Measurements from ENCODE around the gene FHL3.

The FHL3 gene

GRCh38 chr1:38012363-38013226 lies 7.3 kb upstream of the FHL3 start, which contains the start of gene UTP11:
UTP11 (plus strand) TSS chr1:38012734; CDS start chr1:38012803, 69 bp downstream.
- Mint-ChIP-seq H3K4me1 (peaks cover 63% of the 10 kb centered on the region), H3K9me3 (no peaks in the 10 kb centered on the region), H3K27me3 (no peaks in the 10 kb centered on the region), H3K4me3 (peak within 1 kb of the TSS; percentile 97), H3K36me3 (peaks cover 16% of the 10 kb centered on the region), H3K27ac (peak within 1 kb of the TSS; percentile 94)
- DNase-seq, result peak; percentile 95
- CTCF ChIA-PET, result interaction anchor here (0.5 to 5.5 kb wide), 6 partner anchors 9 to 87 kb away, joined by 3 to 37 read pairs (median 4); partner anchors contain the start of gene SF3A3

- Mint-ChIP-seq H3K9me3 (no peaks in the 10 kb centered on the region), H3K4me1 (peaks cover 55% of the 10 kb centered on the region), H3K36me3 (peaks cover 5% of the 10 kb centered on the region), H3K27me3 (peaks cover 9% of the 10 kb centered on the region), H3K27ac (peak overlapping the region; percentile 90), H3K4me3 (no peak overlapping the region)
- CTCF ChIA-PET, result interaction anchor here (0.9 to 5.5 kb wide), 6 partner anchors 9 to 27 kb away, joined by 3 to 37 read pairs (median 6); partner anchors contain the start of gene SF3A3
- DNase-seq, result no peak
Measured at GRCh38 chr1:38009841-38010180, 4.5 kb upstream of the FHL3 start.

DNA sequence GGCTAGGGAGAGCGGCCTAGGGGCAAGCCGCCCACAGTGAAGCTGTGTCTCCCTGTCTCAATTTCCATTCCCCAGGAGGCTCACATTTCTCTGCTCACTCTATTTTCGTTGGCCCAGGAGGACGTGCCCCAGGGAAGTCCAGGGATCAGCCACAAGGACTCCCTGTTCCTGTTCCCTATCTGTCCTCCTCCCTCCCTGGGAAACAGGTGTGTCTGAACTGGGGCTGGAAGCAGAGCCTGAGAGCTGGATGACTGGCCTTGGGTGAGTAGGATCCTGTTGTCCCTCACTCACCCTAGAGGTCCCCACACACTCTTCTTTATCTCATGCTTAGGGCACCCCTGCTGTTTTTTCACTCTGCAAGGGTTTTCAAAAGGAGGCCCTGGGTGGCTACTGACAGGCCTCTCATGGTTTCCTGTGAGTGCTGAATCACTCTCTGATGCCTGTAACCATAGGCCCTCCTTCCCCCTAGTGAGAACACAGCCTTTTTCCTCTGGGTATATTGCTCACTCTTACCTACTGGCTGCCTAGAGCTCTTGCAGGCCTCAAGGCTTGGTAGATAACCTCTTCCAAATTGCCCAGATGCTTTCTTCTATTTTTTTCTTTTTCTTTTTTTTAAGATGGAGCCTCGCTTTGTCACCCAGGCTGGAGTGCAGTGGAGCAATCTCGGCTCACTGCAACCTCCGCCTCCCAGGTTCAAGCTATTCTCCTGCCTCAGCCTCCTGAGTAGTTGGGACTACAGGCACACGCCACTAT lies 4.0 kb upstream of the FHL3 start:
- H3K27me3 Mint-ChIP-seq, result peaks cover 15% of the 10 kb centered on the region

GRCh38 chr1:38006008-38006828 lies 904 bp upstream of the FHL3 start:
- DNase-seq, result no peak
- Mint-ChIP-seq H3K9me3 (no peaks in the 10 kb centered on the region), H3K4me3 (peak overlapping the region; percentile 61), H3K36me3 (no peaks in the 10 kb centered on the region), H3K4me1 (peaks cover 44% of the 10 kb centered on the region), H3K27me3 (peaks cover 24% of the 10 kb centered on the region), H3K27ac (no peak overlapping the region)
- CTCF ChIA-PET, result no interaction called here

More for the DNA sequence above, 4.0 kb upstream of the FHL3 start:
- Mint-ChIP-seq H3K4me1 (peaks cover 60% of the 10 kb centered on the region), H3K4me3 (no peak overlapping the region), H3K9me3 (no peaks in the 10 kb centered on the region), H3K27ac (peak overlapping the region; percentile 90), H3K36me3 (peaks cover 5% of the 10 kb centered on the region)
- DNase-seq, result peak; percentile 61
- CTCF ChIA-PET, result interaction anchor here (1.0 to 5.5 kb wide), 6 partner anchors 9 to 20 kb away, joined by 3 to 37 read pairs (median 6); partner anchors contain the start of gene SF3A3

GRCh38 chr1:38004284-38005108 lies 818 bp downstream of the FHL3 start:
- peak overlapping the region; percentile 83 for H3K27ac Mint-ChIP-seq
- H3K4me3 Mint-ChIP-seq, result peak overlapping the region; percentile 75
- no peaks in the 10 kb centered on the region for H3K9me3 Mint-ChIP-seq
- H3K4me1 Mint-ChIP-seq, result peaks cover 42% of the 10 kb centered on the region
- CTCF ChIA-PET, result interaction anchor here (2.4 kb wide), 1 partner anchor 14 kb away, joined by 15 read pairs; the partner anchor contains the start of gene SF3A3
- H3K27me3 Mint-ChIP-seq, result peaks cover 24% of the 10 kb centered on the region
- peak; percentile 35 for DNase-seq
- H3K36me3 Mint-ChIP-seq, result no peaks in the 10 kb centered on the region

- Mint-ChIP-seq H3K4me1 (peaks cover 42% of the 10 kb centered on the region), H3K36me3 (no peaks in the 10 kb centered on the region), H3K27me3 (peaks cover 24% of the 10 kb centered on the region), H3K4me3 (peak overlapping the region; percentile 75), H3K27ac (peak overlapping the region; percentile 33), H3K9me3 (no peaks in the 10 kb centered on the region)
- CTCF ChIA-PET, result interaction anchor here (0.6 to 2.4 kb wide), 2 partner anchors 9 to 13 kb away, joined by 3 to 15 read pairs; partner anchors contain the start of gene SF3A3
- no peak for DNase-seq
Measured at GRCh38 chr1:38003261-38004250, 1.8 kb downstream of the FHL3 start.

- peaks cover 2% of the 10 kb centered on the region for H3K36me3 Mint-ChIP-seq
- peaks cover 46% of the 10 kb centered on the region for H3K4me1 Mint-ChIP-seq
- no peaks in the 10 kb centered on the region for H3K9me3 Mint-ChIP-seq
- peak overlapping the region; percentile 42 for H3K27ac Mint-ChIP-seq
- H3K4me3 Mint-ChIP-seq, result no peak overlapping the region
- H3K27me3 Mint-ChIP-seq, result peaks cover 21% of the 10 kb centered on the region
- no peak for DNase-seq
- CTCF ChIA-PET, result interaction anchor here (0.8 to 3.4 kb wide), 6 partner anchors 7 to 24 kb away, joined by 4 to 17 read pairs (median 5); partner anchors contain the start of gene SF3A3
Measured at GRCh38 chr1:38000529-38001455, 4.5 kb downstream of the FHL3 start.

DNA sequence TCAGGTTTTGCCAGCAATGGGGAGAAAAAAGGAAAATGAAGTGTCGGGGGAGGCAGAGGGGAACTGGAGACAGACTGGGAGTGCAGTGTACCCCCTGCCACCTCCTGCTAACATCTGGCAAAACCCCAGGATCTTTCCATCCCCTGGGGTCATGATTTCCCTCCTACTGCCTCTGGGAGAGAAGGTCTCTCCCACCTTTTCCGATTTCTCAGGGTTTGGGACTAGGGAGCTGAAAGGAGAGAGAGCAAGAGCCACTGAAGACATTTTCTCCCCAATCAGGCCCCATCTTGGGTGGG lies 5.1 kb downstream of the FHL3 start:
- H3K27ac Mint-ChIP-seq, result no peak overlapping the region
- H3K27me3 Mint-ChIP-seq, result peaks cover 19% of the 10 kb centered on the region
- H3K9me3 Mint-ChIP-seq, result no peaks in the 10 kb centered on the region
- no peak overlapping the region for H3K4me3 Mint-ChIP-seq
- DNase-seq, result no peak
- CTCF ChIA-PET, result interaction anchor here (1.7 to 3.4 kb wide), 3 partner anchors 9 to 19 kb away, joined by 4 to 17 read pairs (median 9); partner anchors contain the start of gene SF3A3
- peaks cover 47% of the 10 kb centered on the region for H3K4me1 Mint-ChIP-seq
- peaks cover 2% of the 10 kb centered on the region for H3K36me3 Mint-ChIP-seq

GRCh38 chr1:37999430-38000232 lies 5.7 kb downstream of the FHL3 start:
- Mint-ChIP-seq H3K27me3 (peaks cover 16% of the 10 kb centered on the region), H3K27ac (peak overlapping the region; percentile 80), H3K9me3 (no peaks in the 10 kb centered on the region), H3K36me3 (peaks cover 2% of the 10 kb centered on the region), H3K4me3 (no peak overlapping the region), H3K4me1 (peaks cover 50% of the 10 kb centered on the region)
- DNase-seq, result no peak
- CTCF ChIA-PET, result interaction anchor here (1.7 to 3.4 kb wide), 3 partner anchors 9 to 19 kb away, joined by 4 to 17 read pairs (median 9); partner anchors contain the start of gene SF3A3

GRCh38 chr1:37998913-37999429 lies 6.3 kb downstream of the FHL3 start:
- DNase-seq, result no peak
- Mint-ChIP-seq H3K36me3 (peaks cover 2% of the 10 kb centered on the region), H3K9me3 (no peaks in the 10 kb centered on the region), H3K4me3 (no peak overlapping the region), H3K4me1 (peaks cover 47% of the 10 kb centered on the region), H3K27me3 (peaks cover 10% of the 10 kb centered on the region), H3K27ac (peak overlapping the region; percentile 80)
- CTCF ChIA-PET, result interaction anchor here (1.7 to 3.4 kb wide), 2 partner anchors 10 to 20 kb away, joined by 4 to 17 read pairs; no protein-coding TSS in a partner anchor

Measured in activated naive CD4-positive, alpha-beta T cell treated with anti-CD3 and anti-CD28 coated beads, Interleukin-2, amount 10 ng/mL, durations not matched to agents 7 days and 5 days (primary cell).